ENCODE results near the gene VRTN.
"Not testable (repeated sequence)": the region's sequence is repeated elsewhere in the genome, so short reads cannot be mapped to it uniquely, and the experiment has no call there.

The VRTN gene

GRCh38 chr14:74314576-74314975 is 33.7 kb upstream of the VRTN start:
- 96 to 98% methylated on average over 4 of the region's 4 CpGs for WGBS, 2 experiments
- H3K36me3 ChIP-seq (ENCODE audit: control insufficient read depth, insufficient read depth, low read length) = no peaks in the 10 kb centered on the region
- no peak overlapping the region for H3K4me3 ChIP-seq (ENCODE audit: insufficient read depth, low read depth, low read length)
- no peaks in the 10 kb centered on the region for H3K9me3 ChIP-seq (ENCODE audit: control insufficient read depth, low read length)
- H3K27ac ChIP-seq (ENCODE audit: insufficient read depth, low read depth, low read length, poor library complexity, severe bottlenecking) = no peak overlapping the region
- H3K27me3 ChIP-seq (ENCODE audit: control insufficient read depth, insufficient read depth, low read length, poor library complexity, severe bottlenecking) = no peaks in the 10 kb centered on the region
- no peaks in the 10 kb centered on the region for H3K4me1 ChIP-seq (ENCODE audit: control insufficient read depth, insufficient read depth, low read length)

DNA sequence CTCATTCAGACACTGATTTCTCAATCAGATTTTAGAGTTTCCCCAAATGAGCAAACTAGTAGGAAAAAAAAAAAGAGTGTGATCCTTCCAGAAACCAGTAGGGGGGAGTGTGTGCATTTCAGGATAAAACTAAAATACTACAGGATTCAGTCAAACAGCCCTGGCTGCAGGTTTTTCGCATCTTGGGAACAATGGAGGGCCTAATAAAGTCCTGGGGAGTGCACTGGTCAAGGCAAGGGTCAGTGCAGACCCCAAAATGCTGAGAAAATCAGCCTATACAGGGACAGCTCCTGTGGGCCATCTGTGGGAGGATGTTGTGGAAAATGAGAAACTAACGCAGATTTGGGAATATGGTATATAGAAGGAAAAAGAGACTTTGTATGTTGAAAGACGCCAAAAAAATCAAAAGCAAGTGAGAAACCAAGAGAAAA is 23.3 kb upstream of the VRTN start:
- 58 to 65% methylated on average over 3 of the region's 3 CpGs for WGBS, 2 experiments
- no peak overlapping the region for H3K27ac ChIP-seq (ENCODE audit: insufficient read depth, low read depth, low read length, poor library complexity, severe bottlenecking)
- H3K27me3 ChIP-seq (ENCODE audit: control insufficient read depth, insufficient read depth, low read length, poor library complexity, severe bottlenecking) = no peaks in the 10 kb centered on the region
- H3K9me3 ChIP-seq (ENCODE audit: control insufficient read depth, low read length) = no peaks in the 10 kb centered on the region
- peaks cover 22% of the 10 kb centered on the region for H3K4me1 ChIP-seq (ENCODE audit: control insufficient read depth, insufficient read depth, low read length)
- H3K4me3 ChIP-seq (ENCODE audit: insufficient read depth, low read depth, low read length) = no peak overlapping the region
- no peaks in the 10 kb centered on the region for H3K36me3 ChIP-seq (ENCODE audit: control insufficient read depth, insufficient read depth, low read length)

DNA sequence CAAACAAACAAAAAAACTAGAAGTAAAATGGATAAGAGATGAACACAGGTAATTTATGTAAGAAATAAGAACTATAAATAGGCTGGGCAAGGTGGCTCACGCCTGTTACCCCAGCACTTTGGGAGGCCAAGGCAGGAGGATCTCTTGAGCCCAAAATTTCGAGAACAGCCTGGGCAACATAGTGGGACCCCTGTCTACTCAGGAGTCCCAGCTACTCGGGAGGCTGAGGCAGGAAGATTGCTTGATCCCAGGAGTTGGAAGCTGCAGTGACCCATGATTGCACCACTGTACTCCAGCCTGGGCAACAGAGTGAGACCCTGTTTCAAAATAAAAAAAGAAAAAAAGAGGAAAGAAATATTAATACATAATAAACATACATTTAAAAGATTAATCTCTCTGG is 22.8 kb upstream of the VRTN start:
- Histone ChIP-seq H3K27ac (ENCODE audit: insufficient read depth, low read depth, low read length, poor library complexity, severe bottlenecking) (no peak overlapping the region), H3K4me1 (ENCODE audit: control insufficient read depth, insufficient read depth, low read length) (peaks cover 22% of the 10 kb centered on the region), H3K36me3 (ENCODE audit: control insufficient read depth, insufficient read depth, low read length) (no peaks in the 10 kb centered on the region), H3K27me3 (ENCODE audit: control insufficient read depth, insufficient read depth, low read length, poor library complexity, severe bottlenecking) (no peaks in the 10 kb centered on the region), H3K4me3 (ENCODE audit: insufficient read depth, low read depth, low read length) (no peak overlapping the region), H3K9me3 (ENCODE audit: control insufficient read depth, low read length) (no peaks in the 10 kb centered on the region)
- WGBS, 2 experiments = 85 to 86% methylated on average over 3 of the region's 3 CpGs

DNA sequence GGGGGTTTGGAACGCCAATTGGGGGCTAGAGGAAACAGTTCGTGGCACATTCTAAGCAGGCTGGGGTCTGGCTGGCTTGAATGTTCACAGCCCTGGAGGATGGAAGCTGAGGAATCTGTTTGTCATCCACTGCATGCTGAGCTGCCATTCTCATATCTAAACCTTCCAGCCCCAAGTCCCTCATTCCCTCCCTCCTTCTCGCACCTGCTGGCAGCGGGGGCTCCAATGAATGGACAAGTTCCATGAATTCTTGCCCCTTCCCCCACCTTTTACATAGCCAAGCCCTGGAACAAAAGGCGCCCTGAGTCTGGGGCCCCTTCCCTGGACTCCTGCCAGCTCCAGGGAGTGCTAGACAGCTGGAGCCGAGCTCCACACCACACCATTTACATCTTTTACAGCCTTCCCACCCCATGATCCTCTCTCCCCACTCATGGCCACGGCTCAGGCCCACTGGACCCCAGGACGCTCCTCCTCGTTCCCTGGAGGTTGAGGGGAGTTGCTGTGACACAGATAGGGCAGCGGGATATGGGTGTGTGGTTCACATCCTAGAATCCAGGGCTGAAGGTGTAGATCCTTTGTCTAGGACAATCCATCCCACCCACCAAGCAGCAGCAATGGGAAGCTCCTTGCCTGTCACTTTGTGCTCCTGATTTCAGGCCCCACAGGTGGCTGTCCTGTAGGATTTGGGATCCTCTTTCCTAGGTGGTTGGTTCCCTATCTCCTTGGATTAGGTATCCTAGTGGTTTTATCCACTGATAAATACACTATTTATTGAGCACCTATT is 21.7 kb upstream of the VRTN start:
- no peak overlapping the region for H3K4me3 ChIP-seq (ENCODE audit: insufficient read depth, low read depth, low read length)
- H3K9me3 ChIP-seq (ENCODE audit: control insufficient read depth, low read length) = no peaks in the 10 kb centered on the region
- 0 to 2% methylated on average over 9 to 10 of the region's 10 CpGs for WGBS, 2 experiments
- peaks cover 22% of the 10 kb centered on the region for H3K4me1 ChIP-seq (ENCODE audit: control insufficient read depth, insufficient read depth, low read length)
- no peaks in the 10 kb centered on the region for H3K27me3 ChIP-seq (ENCODE audit: control insufficient read depth, insufficient read depth, low read length, poor library complexity, severe bottlenecking)
- no peaks in the 10 kb centered on the region for H3K36me3 ChIP-seq (ENCODE audit: control insufficient read depth, insufficient read depth, low read length)
- peak overlapping the region; percentile 96 for H3K27ac ChIP-seq (ENCODE audit: insufficient read depth, low read depth, low read length, poor library complexity, severe bottlenecking)

DNA sequence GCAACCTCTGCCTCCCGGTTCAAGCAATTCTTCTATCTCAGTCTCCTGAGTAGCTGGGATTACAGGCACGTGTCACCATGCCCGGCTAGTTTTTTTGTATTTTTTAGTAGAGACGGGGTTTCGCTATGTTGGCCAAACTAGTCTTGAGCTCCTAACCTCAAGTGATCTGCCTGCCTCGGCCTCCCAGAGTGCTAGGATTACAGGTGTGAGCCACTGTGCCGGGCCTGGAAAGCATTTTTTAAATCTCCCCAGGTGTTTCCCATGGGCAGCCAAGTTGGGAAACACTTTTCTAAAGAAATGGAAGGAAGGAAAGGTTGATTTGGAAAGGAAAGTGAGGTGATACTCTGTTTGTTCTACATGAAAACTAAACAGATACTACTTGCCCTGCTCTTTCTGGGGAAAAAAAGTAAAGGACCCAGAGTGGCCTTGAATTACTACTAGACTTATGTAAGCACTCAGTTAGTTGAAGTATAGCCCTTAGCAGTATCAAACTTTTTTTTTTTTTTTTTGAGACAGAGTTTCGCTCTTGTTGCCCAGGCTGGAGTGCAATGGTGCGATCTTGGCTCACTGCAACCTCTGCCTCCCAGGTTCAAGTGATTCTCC is 18.2 kb upstream of the VRTN start:
- H3K27ac ChIP-seq (ENCODE audit: insufficient read depth, low read depth, low read length, poor library complexity, severe bottlenecking); H3K36me3 ChIP-seq (ENCODE audit: control insufficient read depth, insufficient read depth, low read length); H3K27me3 ChIP-seq (ENCODE audit: control insufficient read depth, insufficient read depth, low read length, poor library complexity, severe bottlenecking); H3K9me3 ChIP-seq (ENCODE audit: control insufficient read depth, low read length); H3K4me3 ChIP-seq (ENCODE audit: insufficient read depth, low read depth, low read length): not testable (repeated sequence)
- 83 to 90% methylated on average over 7 of the region's 9 CpGs for WGBS, 2 experiments
- peaks cover 22% of the 10 kb centered on the region for H3K4me1 ChIP-seq (ENCODE audit: control insufficient read depth, insufficient read depth, low read length)

DNA sequence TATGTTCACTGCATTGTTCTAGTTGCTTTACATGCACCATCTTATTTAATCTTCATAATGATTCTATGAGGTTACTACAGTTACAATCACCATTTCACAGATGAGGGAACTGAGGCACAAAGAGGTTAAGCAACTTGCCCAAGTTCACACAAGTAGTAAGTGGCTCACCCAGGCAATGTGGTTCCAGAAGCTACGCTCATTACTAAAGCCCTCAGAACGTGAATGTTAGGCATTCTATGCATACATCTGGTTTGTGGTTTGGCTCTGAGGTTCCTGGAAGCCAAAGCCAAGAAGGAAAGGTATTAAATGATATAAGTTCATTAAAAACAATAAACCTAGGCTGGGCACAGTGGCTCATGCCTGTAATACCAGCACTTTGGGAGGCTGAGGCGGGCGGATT is 14.4 kb upstream of the VRTN start:
- Histone ChIP-seq H3K9me3 (ENCODE audit: control insufficient read depth, low read length) (no peaks in the 10 kb centered on the region), H3K36me3 (ENCODE audit: control insufficient read depth, insufficient read depth, low read length) (no peaks in the 10 kb centered on the region), H3K4me1 (ENCODE audit: control insufficient read depth, insufficient read depth, low read length) (no peaks in the 10 kb centered on the region), H3K4me3 (ENCODE audit: insufficient read depth, low read depth, low read length) (no peak overlapping the region), H3K27ac (ENCODE audit: insufficient read depth, low read depth, low read length, poor library complexity, severe bottlenecking) (no peak overlapping the region), H3K27me3 (ENCODE audit: control insufficient read depth, insufficient read depth, low read length, poor library complexity, severe bottlenecking) (no peaks in the 10 kb centered on the region)
- WGBS, 2 experiments = 90 to 91% methylated on average over 4 of the region's 4 CpGs

DNA sequence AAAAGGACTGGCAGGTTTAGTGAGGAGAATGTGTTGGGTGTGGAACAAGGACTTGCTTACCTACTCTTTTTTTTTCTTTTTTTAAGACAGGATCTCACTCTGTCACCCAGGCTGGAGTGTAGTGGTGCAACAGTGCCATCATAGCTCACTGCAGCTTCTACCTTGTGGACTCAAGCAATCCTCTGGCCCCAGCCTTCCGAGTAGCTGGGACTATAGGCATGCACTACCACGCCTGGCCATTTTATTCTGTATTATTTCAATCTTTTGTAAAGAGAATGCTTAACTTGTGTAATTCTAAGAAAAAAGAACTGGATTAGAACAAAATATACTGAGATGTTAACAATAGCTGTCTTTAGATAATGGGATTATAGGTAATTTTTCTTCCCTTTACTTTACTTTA is 1.9 kb upstream of the VRTN start:
- Histone ChIP-seq H3K4me3 (ENCODE audit: insufficient read depth, low read depth, low read length) (no peak overlapping the region), H3K9me3 (ENCODE audit: control insufficient read depth, low read length) (no peaks in the 10 kb centered on the region), H3K4me1 (ENCODE audit: control insufficient read depth, insufficient read depth, low read length) (peaks cover 26% of the 10 kb centered on the region), H3K27ac (ENCODE audit: insufficient read depth, low read depth, low read length, poor library complexity, severe bottlenecking) (no peak overlapping the region), H3K36me3 (ENCODE audit: control insufficient read depth, insufficient read depth, low read length) (no peaks in the 10 kb centered on the region), H3K27me3 (ENCODE audit: control insufficient read depth, insufficient read depth, low read length, poor library complexity, severe bottlenecking) (no peaks in the 10 kb centered on the region)
- 38 to 65% methylated on average over 1 to 2 of the region's 2 CpGs for WGBS, 2 experiments

DNA sequence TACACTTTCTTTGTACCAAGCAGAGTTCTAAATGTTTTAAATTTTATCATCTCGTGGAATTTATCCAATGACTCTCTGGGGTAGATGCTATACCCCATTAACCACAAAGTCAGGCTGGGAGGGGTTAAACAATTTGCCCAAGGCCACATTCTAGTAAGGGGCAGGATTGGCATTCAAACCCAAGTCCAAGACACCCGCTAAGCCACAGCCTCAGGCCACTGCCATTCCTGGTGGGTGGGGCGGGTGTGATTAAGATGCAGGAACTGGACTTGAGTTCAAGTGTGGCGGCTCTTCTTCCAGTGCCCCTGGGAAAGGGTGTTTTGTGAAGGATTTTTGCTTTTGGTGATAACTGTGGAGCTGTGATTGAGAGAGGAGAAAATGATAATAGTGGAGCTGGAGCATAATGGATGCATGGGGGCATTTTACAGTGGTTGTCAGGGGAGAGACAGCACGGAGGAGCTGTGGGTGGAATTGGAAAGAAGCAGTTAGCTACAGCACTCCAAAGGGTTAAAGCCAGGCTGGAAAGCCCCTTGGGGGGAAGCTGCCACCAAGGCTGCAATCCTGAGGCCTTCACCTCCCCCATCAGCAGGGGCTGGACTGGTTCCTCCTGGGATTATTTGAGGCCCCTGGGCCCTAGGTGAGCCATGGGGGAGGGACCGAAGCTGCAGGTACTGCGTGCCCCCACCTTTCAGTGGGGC is 1.0 kb upstream of the VRTN start:
- Histone ChIP-seq H3K36me3 (ENCODE audit: control insufficient read depth, insufficient read depth, low read length) (no peaks in the 10 kb centered on the region), H3K27ac (ENCODE audit: insufficient read depth, low read depth, low read length, poor library complexity, severe bottlenecking) (no peak overlapping the region), H3K9me3 (ENCODE audit: control insufficient read depth, low read length) (no peaks in the 10 kb centered on the region), H3K4me1 (ENCODE audit: control insufficient read depth, insufficient read depth, low read length) (peaks cover 26% of the 10 kb centered on the region), H3K27me3 (ENCODE audit: control insufficient read depth, insufficient read depth, low read length, poor library complexity, severe bottlenecking) (no peaks in the 10 kb centered on the region), H3K4me3 (ENCODE audit: insufficient read depth, low read depth, low read length) (no peak overlapping the region)
- WGBS, 2 experiments = 27 to 31% methylated on average over 6 to 7 of the region's 7 CpGs

DNA sequence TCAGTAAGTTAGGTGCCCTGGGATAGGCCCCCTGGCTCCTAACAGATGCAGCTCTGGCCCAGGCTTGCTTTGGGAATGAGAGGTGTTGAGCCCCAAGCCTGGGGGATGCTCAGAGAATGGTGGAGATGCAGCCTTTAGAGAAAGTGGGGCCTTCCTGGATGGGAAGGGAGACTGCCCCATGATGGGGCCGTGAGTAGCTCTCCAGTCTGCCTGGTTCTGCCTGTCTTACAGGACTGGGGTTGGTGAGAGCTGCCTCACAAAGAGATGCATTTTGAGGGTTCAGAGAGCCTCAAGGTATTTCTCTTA is 523 bp upstream of the VRTN start:
- H3K27ac ChIP-seq (ENCODE audit: insufficient read depth, low read depth, low read length, poor library complexity, severe bottlenecking) = no peak overlapping the region
- peak overlapping the region; percentile 46 for H3K4me3 ChIP-seq (ENCODE audit: insufficient read depth, low read depth, low read length)
- no peaks in the 10 kb centered on the region for H3K9me3 ChIP-seq (ENCODE audit: control insufficient read depth, low read length)
- no peaks in the 10 kb centered on the region for H3K36me3 ChIP-seq (ENCODE audit: control insufficient read depth, insufficient read depth, low read length)
- no peaks in the 10 kb centered on the region for H3K27me3 ChIP-seq (ENCODE audit: control insufficient read depth, insufficient read depth, low read length, poor library complexity, severe bottlenecking)
- 3 to 5% methylated on average over 1 of the region's 1 CpG for WGBS, 2 experiments
- H3K4me1 ChIP-seq (ENCODE audit: control insufficient read depth, insufficient read depth, low read length) = peaks cover 26% of the 10 kb centered on the region

DNA sequence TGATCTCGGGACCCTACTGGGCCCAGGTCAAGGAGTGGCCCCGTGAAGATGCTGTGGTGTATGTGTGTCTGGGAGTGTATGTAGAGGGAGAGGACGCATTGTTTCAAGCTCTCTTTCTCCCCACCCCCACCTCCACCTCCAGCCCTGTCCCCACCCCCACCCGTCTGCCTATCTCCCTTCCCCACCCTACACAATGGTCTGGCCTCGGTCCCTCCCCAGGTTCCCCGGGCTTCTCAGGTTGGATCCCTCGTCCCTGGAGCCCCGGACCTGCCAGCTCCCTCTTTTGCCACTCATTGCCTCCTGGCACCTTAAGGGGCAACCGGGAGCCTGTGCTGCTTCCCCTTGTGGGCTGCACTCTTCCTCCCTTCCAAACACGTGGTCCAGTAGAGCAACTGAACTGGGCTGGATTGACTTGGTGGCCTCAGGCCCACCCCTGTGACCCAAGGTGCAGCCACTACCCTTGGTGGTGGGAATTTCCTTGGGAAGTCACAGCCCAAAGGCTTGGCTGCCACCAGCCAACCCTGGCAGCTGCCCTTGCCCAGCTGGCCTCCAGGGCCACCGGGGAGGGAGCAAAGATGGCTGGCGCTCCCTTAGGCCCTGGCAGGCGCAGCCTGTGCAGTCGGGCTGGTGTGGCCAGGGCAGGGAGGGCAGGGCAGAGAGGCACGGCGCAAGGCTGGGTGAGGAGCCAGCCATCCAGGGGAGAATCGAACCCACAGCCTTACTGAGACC is 628 bp downstream of the VRTN start:
- peaks cover 26% of the 10 kb centered on the region for H3K4me1 ChIP-seq (ENCODE audit: control insufficient read depth, insufficient read depth, low read length)
- no peak overlapping the region for H3K27ac ChIP-seq (ENCODE audit: insufficient read depth, low read depth, low read length, poor library complexity, severe bottlenecking)
- no peaks in the 10 kb centered on the region for H3K27me3 ChIP-seq (ENCODE audit: control insufficient read depth, insufficient read depth, low read length, poor library complexity, severe bottlenecking)
- H3K36me3 ChIP-seq (ENCODE audit: control insufficient read depth, insufficient read depth, low read length) = no peaks in the 10 kb centered on the region
- no peaks in the 10 kb centered on the region for H3K9me3 ChIP-seq (ENCODE audit: control insufficient read depth, low read length)
- H3K4me3 ChIP-seq (ENCODE audit: insufficient read depth, low read depth, low read length) = peak overlapping the region; percentile 46
- 8 to 11% methylated on average over 15 to 16 of the region's 17 CpGs for WGBS, 2 experiments

Data from ectodermal cell (in vitro differentiated cells).